DMS153 treated with DMSO at 0.1 percent for 48 hours (cell line): ENCODE measurements around the gene APBA3.
"Not testable (repeated sequence)": the region's sequence is repeated elsewhere in the genome, so short reads cannot be mapped to it uniquely, and the experiment has no call there.

Experiments
- DNase-seq: peaks from one replicate; lab custom pipeline; 2025; ENCODE audit not compliant: unreplicated experiment; lab: John Stamatoyannopoulos, UW

The APBA3 gene

GRCh38 chr19:3771906-3772455 is 10.5 kb upstream of the APBA3 start, which contains the start of gene RAX2:
RAX2 (minus strand) TSS chr19:3772228; CDS start chr19:3771742, 486 bp downstream.
- DNase-seq: no peak

GRCh38 chr19:3771000-3771905 is 9.8 kb upstream of the APBA3 start:
- DNase-seq: no peak

- DNase-seq: no peak
These were observed 8.9 kb upstream of the APBA3 start for GRCh38 chr19:3770136-3770999.

GRCh38 chr19:3769494-3769893 is 8.0 kb upstream of the APBA3 start:
- no peak for DNase-seq

- no peak for DNase-seq
These were observed 7.2 kb upstream of the APBA3 start for GRCh38 chr19:3768748-3769099.

- no peak for DNase-seq
These were observed 6.7 kb upstream of the APBA3 start for GRCh38 chr19:3768015-3768747.

- DNase-seq: no peak
These were observed 5.6 kb upstream of the APBA3 start for GRCh38 chr19:3767050-3767449.

GRCh38 chr19:3766520-3766919 is 5.0 kb upstream of the APBA3 start:
- no peak for DNase-seq

GRCh38 chr19:3765757-3766156 is 4.3 kb upstream of the APBA3 start:
- DNase-seq: not testable (repeated sequence)

GRCh38 chr19:3765121-3765520 is 3.6 kb upstream of the APBA3 start:
- DNase-seq: no peak

GRCh38 chr19:3762501-3763459 is 1.3 kb upstream of the APBA3 start, which contains the start of gene MRPL54:
MRPL54 (plus strand) TSS chr19:3762682; CDS start chr19:3762701, 19 bp downstream.
- peak; percentile 98 for DNase-seq

GRCh38 chr19:3762130-3762473 is 610 bp upstream of the APBA3 start:
- DNase-seq: no peak

- no peak for DNase-seq
These were observed 576 bp downstream of the APBA3 start for GRCh38 chr19:3760871-3761361.

GRCh38 chr19:3759482-3760254 is 1.8 kb downstream of the APBA3 start:
- no peak for DNase-seq

GRCh38 chr19:3758297-3758696 is 3.2 kb downstream of the APBA3 start:
- DNase-seq: not testable (repeated sequence)

- DNase-seq: not testable (repeated sequence)
These were observed 3.8 kb downstream of the APBA3 start for GRCh38 chr19:3757705-3758104.

GRCh38 chr19:3753631-3754410 is 7.7 kb downstream of the APBA3 start:
- DNase-seq: no peak

- no peak for DNase-seq
These were observed 9.0 kb downstream of the APBA3 start for GRCh38 chr19:3752492-3752891.
